NCI-H345 treated with DMSO at 0.1 percent for 48 hours (cell line): ENCODE results near the gene RPL18A.
"Not testable (repeated sequence)": the region's sequence is repeated elsewhere in the genome, so short reads cannot be mapped to it uniquely, and the experiment has no call there.

ENCODE experiments used
- DNase-seq: peaks from one replicate; lab custom pipeline; 2025; ENCODE audit not compliant: unreplicated experiment; lab: John Stamatoyannopoulos, UW

RPL18A gene

GRCh38 chr19:17866312-17866963 lies 6.7 kb downstream of the RPL18A start:
- DNase-seq: no peak

- no peak for DNase-seq
These were observed 7.3 kb downstream of the RPL18A start for GRCh38 chr19:17866964-17867486.

- DNase-seq: no peak
These were observed 9.0 kb downstream of the RPL18A start for GRCh38 chr19:17868669-17869068.

- DNase-seq: no peak
These were observed 9.5 kb downstream of the RPL18A start for GRCh38 chr19:17869114-17869608.

- no peak for DNase-seq
These were observed 11.5 kb downstream of the RPL18A start for GRCh38 chr19:17871032-17871877.

GRCh38 chr19:17871878-17872250 lies 12.2 kb downstream of the RPL18A start, which contains the start of gene SLC5A5:
Gene SLC5A5 (plus strand): TSS chr19:17871945. CDS start chr19:17872320, 375 bp downstream.
- no peak for DNase-seq

GRCh38 chr19:17872251-17873001 lies 12.7 kb downstream of the RPL18A start:
- no peak for DNase-seq

GRCh38 chr19:17873786-17874757 lies 14.4 kb downstream of the RPL18A start:
- DNase-seq: no peak

- no peak for DNase-seq
These were observed 15.0 kb downstream of the RPL18A start for GRCh38 chr19:17874758-17875135.

GRCh38 chr19:17877696-17878095 lies 18.0 kb downstream of the RPL18A start:
- DNase-seq: no peak

GRCh38 chr19:17879466-17879865 lies 19.8 kb downstream of the RPL18A start:
- no peak for DNase-seq

GRCh38 chr19:17881701-17882100 lies 22.0 kb downstream of the RPL18A start:
- DNase-seq: no peak

GRCh38 chr19:17883627-17884410 lies 24.1 kb downstream of the RPL18A start:
- no peak for DNase-seq

- DNase-seq: no peak
These were observed 26.8 kb downstream of the RPL18A start for GRCh38 chr19:17886515-17886914.

GRCh38 chr19:17887221-17887620 lies 27.5 kb downstream of the RPL18A start:
- DNase-seq: not testable (repeated sequence)

- no peak for DNase-seq
These were observed 28.6 kb downstream of the RPL18A start for GRCh38 chr19:17888260-17888659.

GRCh38 chr19:17889609-17890214 lies 30.0 kb downstream of the RPL18A start:
- no peak for DNase-seq

GRCh38 chr19:17893766-17894165 lies 34.1 kb downstream of the RPL18A start:
- DNase-seq: no peak

GRCh38 chr19:17902701-17903100 lies 43.0 kb downstream of the RPL18A start:
- DNase-seq: no peak
